ENCODE data around the gene ILF3.
"Not testable (repeated sequence)": the region's sequence is repeated elsewhere in the genome, so short reads cannot be mapped to it uniquely, and the experiment has no call there.

- TF ChIP-seq, protein P1, sequence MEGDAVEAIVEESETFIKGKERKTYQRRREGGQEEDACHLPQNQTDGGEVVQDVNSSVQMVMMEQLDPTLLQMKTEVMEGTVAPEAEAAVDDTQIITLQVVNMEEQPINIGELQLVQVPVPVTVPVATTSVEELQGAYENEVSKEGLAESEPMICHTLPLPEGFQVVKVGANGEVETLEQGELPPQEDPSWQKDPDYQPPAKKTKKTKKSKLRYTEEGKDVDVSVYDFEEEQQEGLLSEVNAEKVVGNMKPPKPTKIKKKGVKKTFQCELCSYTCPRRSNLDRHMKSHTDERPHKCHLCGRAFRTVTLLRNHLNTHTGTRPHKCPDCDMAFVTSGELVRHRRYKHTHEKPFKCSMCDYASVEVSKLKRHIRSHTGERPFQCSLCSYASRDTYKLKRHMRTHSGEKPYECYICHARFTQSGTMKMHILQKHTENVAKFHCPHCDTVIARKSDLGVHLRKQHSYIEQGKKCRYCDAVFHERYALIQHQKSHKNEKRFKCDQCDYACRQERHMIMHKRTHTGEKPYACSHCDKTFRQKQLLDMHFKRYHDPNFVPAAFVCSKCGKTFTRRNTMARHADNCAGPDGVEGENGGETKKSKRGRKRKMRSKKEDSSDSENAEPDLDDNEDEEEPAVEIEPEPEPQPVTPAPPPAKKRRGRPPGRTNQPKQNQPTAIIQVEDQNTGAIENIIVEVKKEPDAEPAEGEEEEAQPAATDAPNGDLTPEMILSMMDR (IDR thresholded peaks at IDR 0.05) = not testable (repeated sequence)
- not testable (repeated sequence) for TF ChIP-seq POLR2A (IDR thresholded peaks at IDR 0.05)
These were observed 9.1 kb downstream of the ILF3 start for GRCh38 chr19:10663252-10663563.

All from adrenal gland (tissue), 5 donors.